ENCODE data around the gene CDH10. TPM values are rescaled to one million over a fixed set of nuclear protein-coding genes. Genes with fewer than 3 reads are reported as not detected.
A peak's percentile ranks its signal among the peaks of the same experiment; 100 is the strongest.

CDH10 gene
- total and polyA plus RNA-seq, 4 donors = 12.0 to 36.6 (median 28.5) TPM

DNA sequence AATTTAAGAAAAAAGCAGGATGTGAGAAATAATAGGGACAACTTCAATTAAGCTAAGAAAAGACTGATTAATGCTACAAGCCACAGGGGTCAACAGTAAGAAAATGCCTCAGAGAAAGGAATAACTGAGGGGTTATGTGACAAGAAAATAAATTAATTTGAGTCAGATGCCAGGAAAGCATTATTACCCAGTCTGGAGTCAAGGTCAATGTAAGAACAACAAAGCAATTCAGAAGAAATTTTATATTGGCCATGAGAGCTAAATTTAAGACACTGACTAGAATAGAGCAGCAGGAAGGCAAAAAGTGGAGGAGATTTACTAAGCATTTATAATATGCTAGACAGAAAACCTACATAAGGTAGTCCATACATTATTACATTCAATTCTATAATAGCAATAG is 73.5 kb downstream of the CDH10 start:
- DNase-seq (ENCODE audit: low read depth in 4 of 6, low spot score in 6 of 6) = no peak

DNA sequence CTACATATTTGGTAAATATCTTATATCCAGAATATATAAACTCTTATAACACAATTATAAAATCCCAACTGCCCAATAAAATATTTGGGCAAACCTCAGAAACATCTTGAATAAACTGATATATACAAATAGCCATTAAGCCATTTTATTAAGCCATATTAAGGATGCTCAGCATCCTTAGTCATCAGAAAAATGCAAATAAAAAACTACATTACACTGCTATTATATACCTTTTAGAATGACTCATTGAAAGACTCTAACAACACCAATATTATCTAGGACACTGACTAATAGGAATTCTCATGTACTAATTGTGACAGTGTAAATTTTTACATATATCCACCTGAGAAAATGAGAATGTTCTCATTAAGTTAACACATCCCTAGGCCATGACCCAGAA is 77.8 kb downstream of the CDH10 start:
- Histone ChIP-seq H3K36me3 (ENCODE audit: control insufficient read depth, insufficient read depth, low read length) (no peaks in the 10 kb centered on the region), H3K27me3 (ENCODE audit: control insufficient read depth, insufficient read depth, low read length) (no peaks in the 10 kb centered on the region), H3K4me3 (ENCODE audit: low read depth, low read length) (no peak overlapping the region), H3K9me3 (ENCODE audit: control insufficient read depth, insufficient read depth, low read length) (no peaks in the 10 kb centered on the region), H3K27ac (ENCODE audit: low read depth, low read length) (no peak overlapping the region), H3K4me1 (ENCODE audit: control insufficient read depth, insufficient read depth, low read length) (no peaks in the 10 kb centered on the region)
- no peak for DNase-seq (ENCODE audit: low read depth in 4 of 6, low spot score in 6 of 6)

More for the DNA sequence above, 73.5 kb downstream of the CDH10 start:
- Histone ChIP-seq H3K9me3 (ENCODE audit: control insufficient read depth, insufficient read depth, low read length) (no peaks in the 10 kb centered on the region), H3K4me3 (ENCODE audit: low read depth, low read length) (no peak overlapping the region), H3K27me3 (ENCODE audit: control insufficient read depth, insufficient read depth, low read length) (no peaks in the 10 kb centered on the region), H3K36me3 (ENCODE audit: control insufficient read depth, insufficient read depth, low read length) (no peaks in the 10 kb centered on the region), H3K27ac (ENCODE audit: low read depth, low read length) (no peak overlapping the region), H3K4me1 (ENCODE audit: control insufficient read depth, insufficient read depth, low read length) (no peaks in the 10 kb centered on the region)

DNA sequence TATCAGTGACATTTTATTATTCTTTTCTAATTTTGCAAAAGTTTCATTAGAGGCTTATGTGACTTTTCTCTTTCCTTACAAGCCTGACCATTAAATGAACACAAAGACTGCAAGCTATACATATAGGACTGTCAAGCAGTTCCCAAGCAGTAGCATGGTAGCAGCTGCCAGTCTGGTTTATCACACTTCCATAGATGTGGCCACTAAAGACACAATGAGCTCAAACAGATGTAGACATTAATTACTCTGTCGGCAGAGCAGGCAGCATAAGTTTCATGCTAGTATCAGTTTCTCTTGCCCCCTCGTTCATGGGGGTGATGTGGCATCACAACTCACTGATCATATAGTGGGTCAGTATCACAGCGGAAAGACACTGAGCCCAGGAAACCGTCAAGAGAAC is 89.5 kb downstream of the CDH10 start:
- no peak overlapping the region for H3K4me3 ChIP-seq (ENCODE audit: low read depth, low read length)
- 25% methylated on average over 2 of the region's 4 CpGs for WGBS (ENCODE audit: insufficient coverage)
- H3K27ac ChIP-seq (ENCODE audit: low read depth, low read length) = no peak overlapping the region
- no peaks in the 10 kb centered on the region for H3K9me3 ChIP-seq (ENCODE audit: control insufficient read depth, insufficient read depth, low read length)
- H3K27me3 ChIP-seq (ENCODE audit: control insufficient read depth, insufficient read depth, low read length) = no peaks in the 10 kb centered on the region
- H3K36me3 ChIP-seq (ENCODE audit: control insufficient read depth, insufficient read depth, low read length) = no peaks in the 10 kb centered on the region
- no peak for DNase-seq (ENCODE audit: low read depth in 4 of 6, low spot score in 6 of 6)
- no peaks in the 10 kb centered on the region for H3K4me1 ChIP-seq (ENCODE audit: control insufficient read depth, insufficient read depth, low read length)

DNA sequence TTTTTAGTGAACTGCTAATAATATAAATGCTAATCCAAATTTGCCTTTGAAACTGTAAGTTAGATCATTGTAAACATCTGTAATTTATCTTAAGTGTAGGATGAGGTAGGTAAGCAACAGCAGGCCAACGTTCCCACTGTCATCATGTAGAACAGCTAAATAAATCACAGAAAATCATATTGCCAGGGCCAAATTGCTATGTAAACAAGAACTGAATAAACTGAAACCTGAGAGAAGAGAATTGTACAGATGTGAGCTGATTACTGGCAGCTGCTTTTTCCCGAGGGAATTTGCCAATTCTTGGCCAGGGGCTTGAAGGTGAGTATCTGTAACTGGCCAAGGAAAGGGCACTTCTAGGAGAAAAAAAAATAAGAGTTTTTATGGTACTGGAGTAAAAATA is 97.6 kb downstream of the CDH10 start:
- no peak for DNase-seq (ENCODE audit: low read depth in 4 of 6, low spot score in 6 of 6)
- no peaks in the 10 kb centered on the region for H3K9me3 ChIP-seq (ENCODE audit: control insufficient read depth, insufficient read depth, low read length)
- no peaks in the 10 kb centered on the region for H3K36me3 ChIP-seq (ENCODE audit: control insufficient read depth, insufficient read depth, low read length)
- H3K4me3 ChIP-seq (ENCODE audit: low read depth, low read length) = no peak overlapping the region
- H3K27me3 ChIP-seq (ENCODE audit: control insufficient read depth, insufficient read depth, low read length) = no peaks in the 10 kb centered on the region
- 83% methylated on average over 1 of the region's 2 CpGs for WGBS (ENCODE audit: insufficient coverage)
- H3K27ac ChIP-seq (ENCODE audit: low read depth, low read length) = no peak overlapping the region
- no peaks in the 10 kb centered on the region for H3K4me1 ChIP-seq (ENCODE audit: control insufficient read depth, insufficient read depth, low read length)

DNA sequence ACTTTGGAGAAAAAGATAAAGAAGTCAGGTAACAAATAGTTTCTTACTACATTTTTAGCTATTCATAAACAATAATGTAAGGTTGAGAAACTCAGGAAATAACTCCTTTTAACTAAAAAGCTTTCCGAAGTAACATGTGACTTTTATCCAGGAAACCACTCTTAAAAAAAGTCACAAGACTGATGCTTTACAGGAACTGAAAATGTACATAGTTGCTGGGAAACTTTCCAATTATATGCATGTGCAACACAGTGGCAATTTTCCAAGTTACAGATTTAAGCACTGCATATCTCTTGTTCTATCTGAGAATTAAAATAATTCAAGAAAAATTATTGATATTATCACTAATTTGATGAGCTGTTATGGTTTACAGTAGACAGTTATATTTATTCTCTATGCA is 105.2 kb downstream of the CDH10 start:
- Histone ChIP-seq H3K4me3 (ENCODE audit: low read depth, low read length) (no peak overlapping the region), H3K9me3 (ENCODE audit: control insufficient read depth, insufficient read depth, low read length) (no peaks in the 10 kb centered on the region), H3K27me3 (ENCODE audit: control insufficient read depth, insufficient read depth, low read length) (no peaks in the 10 kb centered on the region), H3K27ac (ENCODE audit: low read depth, low read length) (no peak overlapping the region), H3K4me1 (ENCODE audit: control insufficient read depth, insufficient read depth, low read length) (no peaks in the 10 kb centered on the region), H3K36me3 (ENCODE audit: control insufficient read depth, insufficient read depth, low read length) (no peaks in the 10 kb centered on the region)
- WGBS (ENCODE audit: insufficient coverage) = no CpG with 5 or more reads among the region's 1 CpG
- DNase-seq (ENCODE audit: low read depth in 4 of 6, low spot score in 6 of 6) = peak in 2 of 6 donors; percentile 32 to 43

DNA sequence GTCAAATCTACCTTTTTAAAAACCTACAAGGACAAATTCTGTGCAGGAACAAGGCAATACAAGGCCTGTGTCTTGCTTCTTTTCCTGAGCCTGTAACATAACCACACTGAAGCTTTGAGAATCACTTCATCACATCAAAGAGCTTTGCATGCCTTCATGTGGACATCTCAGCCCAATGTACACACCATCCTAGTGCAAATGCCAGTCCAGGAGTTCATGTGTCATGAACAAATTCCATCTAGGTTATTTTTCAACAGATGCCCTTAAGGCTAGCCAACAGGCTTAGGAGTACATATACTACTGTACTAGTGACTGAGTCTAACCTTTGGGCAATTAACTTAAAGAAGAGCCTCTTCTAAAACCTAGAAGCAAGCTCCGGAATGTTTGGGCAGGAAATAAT is 106.4 kb downstream of the CDH10 start:
- Histone ChIP-seq H3K27ac (ENCODE audit: low read depth, low read length) (no peak overlapping the region), H3K27me3 (ENCODE audit: control insufficient read depth, insufficient read depth, low read length) (no peaks in the 10 kb centered on the region)
- WGBS (ENCODE audit: insufficient coverage) = no CpG with 5 or more reads among the region's 1 CpG

DNA sequence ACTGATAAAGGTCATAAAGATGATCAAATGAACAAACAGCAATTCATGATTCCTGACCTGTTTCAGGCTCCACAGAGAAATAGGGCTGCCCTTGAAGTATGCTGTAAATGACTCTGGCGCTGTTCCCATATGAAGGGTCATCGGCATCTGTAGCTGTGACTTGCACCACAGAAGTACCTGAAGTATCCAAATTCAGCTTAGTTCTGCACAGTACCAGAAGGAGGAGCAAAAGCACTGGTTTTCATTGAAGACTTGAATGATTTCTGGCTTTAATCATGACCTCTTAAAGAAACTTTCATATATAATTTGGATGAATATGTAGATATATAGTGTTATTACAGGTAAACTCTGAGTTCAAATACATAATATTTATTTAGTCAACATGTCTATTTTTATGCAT is 109.1 kb downstream of the CDH10 start:
- no peak for DNase-seq (ENCODE audit: low read depth in 4 of 6, low spot score in 6 of 6)
- no peaks in the 10 kb centered on the region for H3K4me1 ChIP-seq (ENCODE audit: control insufficient read depth, insufficient read depth, low read length)
- no peak overlapping the region for H3K27ac ChIP-seq (ENCODE audit: low read depth, low read length)
- no peaks in the 10 kb centered on the region for H3K27me3 ChIP-seq (ENCODE audit: control insufficient read depth, insufficient read depth, low read length)
- no peaks in the 10 kb centered on the region for H3K36me3 ChIP-seq (ENCODE audit: control insufficient read depth, insufficient read depth, low read length)
- 93% methylated on average over 2 of the region's 2 CpGs for WGBS (ENCODE audit: insufficient coverage)
- no peak overlapping the region for H3K4me3 ChIP-seq (ENCODE audit: low read depth, low read length)
- H3K9me3 ChIP-seq (ENCODE audit: control insufficient read depth, insufficient read depth, low read length) = no peaks in the 10 kb centered on the region

More for the DNA sequence above, 106.4 kb downstream of the CDH10 start:
- no peak for DNase-seq (ENCODE audit: low read depth in 4 of 6, low spot score in 6 of 6)
- Histone ChIP-seq H3K4me3 (ENCODE audit: low read depth, low read length) (no peak overlapping the region), H3K9me3 (ENCODE audit: control insufficient read depth, insufficient read depth, low read length) (no peaks in the 10 kb centered on the region), H3K4me1 (ENCODE audit: control insufficient read depth, insufficient read depth, low read length) (no peaks in the 10 kb centered on the region), H3K36me3 (ENCODE audit: control insufficient read depth, insufficient read depth, low read length) (no peaks in the 10 kb centered on the region)

DNA sequence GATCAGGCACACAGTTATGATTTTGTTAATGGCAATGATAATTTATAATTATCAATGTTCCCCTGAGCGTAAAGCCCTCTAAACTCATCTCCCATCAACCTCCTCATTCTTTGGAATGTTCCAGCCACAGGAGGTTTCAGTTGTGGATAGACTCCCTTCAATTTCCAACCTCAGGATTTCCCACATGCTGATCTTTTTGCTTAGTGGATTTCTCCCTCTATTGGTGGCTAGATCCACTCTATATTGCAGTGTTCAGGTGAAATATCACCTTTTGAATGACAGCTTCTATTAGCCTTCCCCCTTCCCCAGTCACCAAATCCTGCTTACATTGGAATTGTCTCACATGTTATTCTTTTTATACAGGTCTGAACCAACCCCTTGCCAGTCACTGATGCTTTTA is 113.9 kb downstream of the CDH10 start:
- Histone ChIP-seq H3K4me3 (ENCODE audit: low read depth, low read length) (no peak overlapping the region), H3K27ac (ENCODE audit: low read depth, low read length) (no peak overlapping the region), H3K4me1 (ENCODE audit: control insufficient read depth, insufficient read depth, low read length) (no peaks in the 10 kb centered on the region), H3K9me3 (ENCODE audit: control insufficient read depth, insufficient read depth, low read length) (no peaks in the 10 kb centered on the region), H3K27me3 (ENCODE audit: control insufficient read depth, insufficient read depth, low read length) (no peaks in the 10 kb centered on the region), H3K36me3 (ENCODE audit: control insufficient read depth, insufficient read depth, low read length) (no peaks in the 10 kb centered on the region)
- no peak for DNase-seq (ENCODE audit: low read depth in 4 of 6, low spot score in 6 of 6)
- WGBS (ENCODE audit: insufficient coverage) = no CpG with 5 or more reads among the region's 1 CpG

DNA sequence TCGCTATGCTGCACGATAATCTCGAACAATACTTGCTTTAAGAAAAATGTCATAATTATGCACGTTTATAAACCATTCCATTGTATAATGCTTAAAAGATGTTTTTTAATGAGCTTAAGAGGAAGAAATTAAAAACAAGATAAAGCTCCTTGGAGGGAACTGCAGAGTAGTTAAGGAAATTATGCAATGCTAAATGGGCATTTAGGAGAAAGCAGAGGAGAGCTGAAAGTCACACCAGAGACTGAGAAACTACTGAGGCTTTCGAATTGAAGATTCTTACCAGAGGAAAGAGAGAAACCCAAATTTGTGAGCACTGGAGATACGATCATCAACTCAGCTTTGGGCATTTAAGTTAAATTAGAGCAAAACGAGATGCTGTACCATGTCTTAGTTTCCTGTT is 119.4 kb downstream of the CDH10 start:
- peak in 3 of 6 donors; percentile 17 to 91 (median 31) for DNase-seq (ENCODE audit: low read depth in 4 of 6, low spot score in 6 of 6)
- H3K36me3 ChIP-seq (ENCODE audit: control insufficient read depth, insufficient read depth, low read length) = no peaks in the 10 kb centered on the region
- H3K4me1 ChIP-seq (ENCODE audit: control insufficient read depth, insufficient read depth, low read length) = no peaks in the 10 kb centered on the region
- H3K9me3 ChIP-seq (ENCODE audit: control insufficient read depth, insufficient read depth, low read length) = peaks cover 2% of the 10 kb centered on the region
- H3K27me3 ChIP-seq (ENCODE audit: control insufficient read depth, insufficient read depth, low read length) = no peaks in the 10 kb centered on the region
- no peak overlapping the region for H3K27ac ChIP-seq (ENCODE audit: low read depth, low read length)
- WGBS (ENCODE audit: insufficient coverage) = 83% methylated on average over 3 of the region's 7 CpGs
- H3K4me3 ChIP-seq (ENCODE audit: low read depth, low read length) = no peak overlapping the region

DNA sequence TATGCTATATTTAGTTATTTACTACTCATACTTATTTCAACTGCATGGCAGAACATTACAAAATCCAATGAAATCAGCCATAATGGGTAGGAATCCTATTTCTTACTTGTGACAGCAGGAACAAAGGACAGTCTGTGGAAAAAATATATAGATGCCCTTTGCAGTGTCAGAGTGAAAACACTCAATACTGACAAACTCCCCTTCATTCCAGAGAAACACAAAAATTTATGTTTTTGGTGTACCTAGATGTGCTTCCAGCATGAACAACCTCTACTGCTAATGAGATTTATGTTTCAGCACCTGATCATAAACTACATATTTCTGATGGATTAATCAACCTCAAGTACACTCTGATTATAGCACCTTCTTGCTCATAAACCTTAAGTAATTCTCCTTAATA is 132.4 kb downstream of the CDH10 start:
- Histone ChIP-seq H3K27ac (ENCODE audit: low read depth, low read length) (no peak overlapping the region), H3K27me3 (ENCODE audit: control insufficient read depth, insufficient read depth, low read length) (no peaks in the 10 kb centered on the region), H3K9me3 (ENCODE audit: control insufficient read depth, insufficient read depth, low read length) (no peaks in the 10 kb centered on the region), H3K4me1 (ENCODE audit: control insufficient read depth, insufficient read depth, low read length) (no peaks in the 10 kb centered on the region), H3K36me3 (ENCODE audit: control insufficient read depth, insufficient read depth, low read length) (peaks cover 7% of the 10 kb centered on the region), H3K4me3 (ENCODE audit: low read depth, low read length) (no peak overlapping the region)
- no peak for DNase-seq (ENCODE audit: low read depth in 4 of 6, low spot score in 6 of 6)
